CD14-positive monocyte (primary cell): ENCODE results near the gene CLDN24. TPM values are rescaled to one million over a fixed set of nuclear protein-coding genes. Genes with fewer than 3 reads are reported as not detected.

Source experiments
- DNase-seq, 3 donors: peaks; one replicate each; pipeline ENCODE4 v3.0.0-alpha.2; 2011 to 2022
- H2AFZ ChIP-seq: 2 replicates; pipeline ENCODE4 v1.6.0; 2012; ENCODE audit warnings: mild to moderate bottlenecking, low read depth, low read length, inconsistent platforms; ENCODE audit not compliant: insufficient read depth, poor library complexity, severe bottlenecking
- H3K27ac ChIP-seq, 2 donors: 1 replicate in 1 of 2; 2 replicates in 1 of 2; pipeline ENCODE4 v1.5.1; 2012 to 2013; ENCODE audit warnings: low read length in 2 of 2, control low read depth in 1 of 2, inconsistent platforms in 1 of 2, low read depth in 1 of 2, mild to moderate bottlenecking in 1 of 2
- H3K27me3 ChIP-seq, 2 donors: one replicate each; pipeline versions ENCODE4 v1.6.0 to v1.6.1; 2011 to 2013; ENCODE audit warnings: low read length in 2 of 2; ENCODE audit not compliant: control insufficient read depth in 2 of 2, insufficient read depth in 2 of 2
- H3K36me3 ChIP-seq, 2 donors: replicated peaks in 1 of 2; 1 replicate in 1 of 2; 2 replicates in 1 of 2; pipeline versions ENCODE4 v1.5.1 to v1.6.1; 2012 to 2013; ENCODE audit warnings: low read length in 2 of 2, control low read depth in 1 of 2, inconsistent platforms in 1 of 2, mild to moderate bottlenecking in 1 of 2; ENCODE audit not compliant: insufficient read depth in 2 of 2, control insufficient read depth in 1 of 2
- H3K4me1 ChIP-seq, 2 donors: 1 replicate in 1 of 2; 2 replicates in 1 of 2; pipeline versions ENCODE4 v1.5.1 to v1.6.1; 2012 to 2013; ENCODE audit warnings: low read length in 2 of 2, control low read depth in 1 of 2, inconsistent platforms in 1 of 2, mild to moderate bottlenecking in 1 of 2, moderate library complexity in 1 of 2; ENCODE audit not compliant: insufficient read depth in 2 of 2, control insufficient read depth in 1 of 2
- H3K4me2 ChIP-seq: replicated peaks from 2 replicates; pipeline ENCODE3; 2012; ENCODE audit warnings: low read length, moderate library complexity, mild to moderate bottlenecking; ENCODE audit not compliant: poor library complexity, severe bottlenecking; ENCODE audit errors: extremely low read depth
- H3K4me3 ChIP-seq, 3 experiments: fragments of 200-600 bp in 1 of 3; sonication (generic) in 1 of 3; replicated peaks in 1 of 3; 1 replicate in 2 of 3; 2 replicates in 1 of 3; pipeline ENCODE4 v1.5.1; 2011 to 2013; ENCODE audit warnings: low read length in 3 of 3, mild to moderate bottlenecking in 3 of 3, control low read depth in 2 of 3, low read depth in 2 of 3, inconsistent platforms in 1 of 3, moderate library complexity in 1 of 3
- H3K79me2 ChIP-seq: 2 replicates; pipeline ENCODE4 v1.6.0; 2012; ENCODE audit warnings: mild to moderate bottlenecking, control low read depth, inconsistent platforms, low read length, moderate library complexity; ENCODE audit not compliant: insufficient read depth
- H3K9ac ChIP-seq: 2 replicates; pipeline ENCODE4 v1.6.0; 2017; ENCODE audit warnings: low read length, mild to moderate bottlenecking; ENCODE audit not compliant: insufficient read depth, poor library complexity, severe bottlenecking
- H3K9me3 ChIP-seq, 2 donors: replicated peaks in 1 of 2; 1 replicate in 1 of 2; 2 replicates in 1 of 2; pipeline versions ENCODE4 v1.5.1 to v1.6.1; 2012 to 2013; ENCODE audit warnings: low read length in 2 of 2, control low read depth in 1 of 2; ENCODE audit not compliant: control insufficient read depth in 1 of 2, insufficient read depth in 1 of 2
- H4K20me1 ChIP-seq: 2 replicates; pipeline ENCODE4 v1.6.0; 2012; ENCODE audit warnings: mild to moderate bottlenecking, low read length, control low read depth, moderate library complexity; ENCODE audit not compliant: insufficient read depth
- H3K27ac Mint-ChIP-seq, 7 donors: one replicate each; pipeline ENCODE4 v1.8.0; 2020; ENCODE audit warnings: mild to moderate bottlenecking in 7 of 7, mixed read lengths in 7 of 7, moderate library complexity in 6 of 7, inconsistent platforms in 2 of 7
- H3K27me3 Mint-ChIP-seq, 3 donors: one replicate each; pipeline ENCODE4 v1.8.0; 2021 to 2022; ENCODE audit warnings: low read depth in 3 of 3, mild to moderate bottlenecking in 3 of 3, mixed read lengths in 3 of 3, moderate library complexity in 3 of 3, inconsistent platforms in 1 of 3
- H3K36me3 Mint-ChIP-seq, 2 donors: one replicate each; pipeline ENCODE4 v1.8.0; 2020; ENCODE audit warnings: mixed read lengths in 2 of 2, inconsistent platforms in 1 of 2, mild to moderate bottlenecking in 1 of 2
- H3K4me1 Mint-ChIP-seq: one replicate; pipeline ENCODE4 v1.8.0; 2020; ENCODE audit warnings: mild to moderate bottlenecking, mixed read lengths
- H3K4me3 Mint-ChIP-seq, 2 donors: one replicate each; pipeline ENCODE4 v1.8.0; 2020; ENCODE audit warnings: mild to moderate bottlenecking in 2 of 2, mixed read lengths in 2 of 2, moderate library complexity in 1 of 2
- H3K9me3 Mint-ChIP-seq, 7 donors: one replicate each; pipeline ENCODE4 v1.8.0; 2020 to 2022; ENCODE audit warnings: mixed read lengths in 7 of 7, mild to moderate bottlenecking in 6 of 7, moderate library complexity in 6 of 7, inconsistent platforms in 2 of 7
- CTCF ChIP-seq: fragments of 200-600 bp; IDR thresholded peaks from one replicate; pipeline ENCODE4 v1.8.0; 2022; ENCODE audit warnings: antibody characterized with exemption, mild to moderate bottlenecking
- WGBS: methylation state at CpG from one replicate; pipeline ENCODE4 v1.1.5; 2013; ENCODE audit warnings: missing lambda C conversion rate; ENCODE audit not compliant: insufficient coverage; 5-methylcytosine and 5-hydroxymethylcytosine counted together
- intact Hi-C, 2 donors: fragments of 100-400 bp; cut with micrococcal nuclease; formaldehyde crosslinking; loops; one replicate each; pipeline versions ENCODE4 v1.15.0 to v1.15.1; 2023
- polyA plus RNA-seq, 3 donors: library from polyadenylated mRNA; depleted of rRNA in 1 of 3; unstranded in 2 of 3; stranded (reverse) in 1 of 3; fragments of 300-500 nt in 2 of 3; fragments of >200 nt in 1 of 3; fragmentation: Illumina TruSeq in 2 of 3; gene quantifications; 1 replicate in 2 of 3; 2 replicates in 1 of 3; pipeline ENCODE4 v1.2.3, GENCODE V29; 2012 to 2021

Gene CLDN24
- polyA plus RNA-seq, 3 donors = not detected

- H3K4me3 Mint-ChIP-seq = no peak overlapping the region
- Histone ChIP-seq H3K4me1 (peaks cover 9 to 20% of the 10 kb centered on the region in 2 donors), H2AFZ (no peak overlapping the region), H3K9ac (no peak overlapping the region), H3K79me2 (no peaks in the 10 kb centered on the region), H3K4me2 (no peak overlapping the region), H3K27ac (no peak overlapping the region), H4K20me1 (no peaks in the 10 kb centered on the region), H3K27me3 (no peaks in the 10 kb centered on the region), H3K9me3 (no peaks in the 10 kb centered on the region), H3K4me3 (no peak overlapping the region), H3K36me3 (no peaks in the 10 kb centered on the region)
- H3K9me3 Mint-ChIP-seq = peaks cover 0 to 3% (median 0%) of the 10 kb centered on the region in 7 donors
- no peak for DNase-seq
- WGBS = 94% methylated on average over 6 of the region's 9 CpGs
- peaks cover 3 to 9% (median 3%) of the 10 kb centered on the region in 3 donors for H3K27me3 Mint-ChIP-seq
- no peaks in the 10 kb centered on the region for H3K36me3 Mint-ChIP-seq
- H3K27ac Mint-ChIP-seq = no peak overlapping the region
- intact Hi-C loops = no loop called here
- no peak for TF ChIP-seq CTCF
- peaks cover 16% of the 10 kb centered on the region for H3K4me1 Mint-ChIP-seq
These were observed 27.4 kb upstream of the CLDN24 start for GRCh38 chr4:183349673-183350072.

- peak; percentile 10 to 35 (median 26) for DNase-seq
- H3K4me1 ChIP-seq = peaks cover 9 to 20% of the 10 kb centered on the region in 2 donors
- Mint-ChIP-seq H3K27ac (peak overlapping the region in 2 of 7 donors; percentile 50 to 53), H3K4me1 (peaks cover 16% of the 10 kb centered on the region), H3K27me3 (peaks cover 4 to 12% (median 5%) of the 10 kb centered on the region in 3 donors), H3K36me3 (no peaks in the 10 kb centered on the region), H3K9me3 (peaks cover 0 to 3% (median 0%) of the 10 kb centered on the region in 7 donors), H3K4me3 (peak overlapping the region in 1 of 2 donors; percentile 64)
- peak overlapping the region in 2 of 3 experiments; percentile 6 to 59 for H3K4me3 ChIP-seq
- H3K9me3 ChIP-seq = no peaks in the 10 kb centered on the region
- peak overlapping the region; percentile 48 for H3K4me2 ChIP-seq
- 81% methylated on average over 9 of the region's 17 CpGs for WGBS
- H3K27me3 ChIP-seq = no peaks in the 10 kb centered on the region
- intact Hi-C loops = no loop called here
- H3K27ac ChIP-seq = no peak overlapping the region
- no peak overlapping the region for H3K9ac ChIP-seq
- no peaks in the 10 kb centered on the region for H3K79me2 ChIP-seq
- no peak for TF ChIP-seq CTCF
- H2AFZ ChIP-seq = peak overlapping the region; percentile 32
- H4K20me1 ChIP-seq = no peaks in the 10 kb centered on the region
- H3K36me3 ChIP-seq = no peaks in the 10 kb centered on the region
These were observed 26.8 kb upstream of the CLDN24 start for GRCh38 chr4:183348706-183349659.
